GM19438 (cell line): Measurements from ENCODE around the gene PRDM16.
"Not testable (repeated sequence)": the region's sequence is repeated elsewhere in the genome, so short reads cannot be mapped to it uniquely, and the experiment has no call there.

Source experiments
- ATAC-seq: cut with Tn5 transposase; IDR thresholded peaks from one replicate; pipeline ENCODE4 v1.9.1; 2021; ENCODE audit warnings: low read depth; ENCODE audit not compliant: unreplicated experiment

Gene PRDM16

DNA sequence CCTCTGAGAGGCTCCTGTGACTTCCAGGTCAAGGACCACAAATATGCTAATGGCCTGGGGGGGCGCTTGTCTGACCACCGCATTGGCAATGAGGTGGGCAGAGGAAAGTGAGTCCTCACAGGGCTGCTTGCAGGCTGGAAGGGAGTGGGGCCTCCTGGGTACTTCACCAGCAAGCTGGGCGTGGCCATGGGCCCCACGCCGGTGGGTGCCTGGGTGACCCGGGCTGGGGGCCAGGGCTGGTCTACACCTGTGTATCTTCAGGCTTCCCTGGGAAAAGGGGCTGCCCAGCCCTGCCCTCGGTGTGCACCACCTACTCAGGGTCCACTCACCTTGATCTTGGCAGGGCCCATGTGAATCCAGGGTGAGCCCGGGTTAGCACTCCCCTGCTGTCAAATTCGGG lies 167.4 kb downstream of the PRDM16 start:
- ATAC-seq: no peak

- ATAC-seq: no peak
These were observed 168.0 kb downstream of the PRDM16 start for GRCh38 chr1:3236955-3237354.

DNA sequence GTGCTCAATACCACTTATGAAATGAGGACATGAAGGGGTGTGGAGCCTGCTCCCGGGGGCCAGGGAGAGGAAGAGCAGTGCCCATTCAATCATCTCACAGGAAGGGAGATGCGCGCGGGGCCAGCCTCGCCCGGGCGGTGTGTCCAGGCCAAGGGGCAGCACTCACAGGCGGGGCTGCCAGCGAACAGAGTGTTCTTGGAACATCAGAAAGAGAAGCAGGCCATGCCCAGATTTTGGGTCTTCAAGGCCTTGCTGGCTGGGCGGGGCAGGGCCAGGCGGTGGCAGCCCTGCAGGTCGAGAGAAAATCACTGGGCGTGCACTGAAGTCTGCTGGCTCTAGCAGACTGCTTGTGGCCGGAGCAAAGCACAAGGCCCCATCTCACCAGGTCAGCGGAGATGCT lies 168.6 kb downstream of the PRDM16 start:
- no peak for ATAC-seq

DNA sequence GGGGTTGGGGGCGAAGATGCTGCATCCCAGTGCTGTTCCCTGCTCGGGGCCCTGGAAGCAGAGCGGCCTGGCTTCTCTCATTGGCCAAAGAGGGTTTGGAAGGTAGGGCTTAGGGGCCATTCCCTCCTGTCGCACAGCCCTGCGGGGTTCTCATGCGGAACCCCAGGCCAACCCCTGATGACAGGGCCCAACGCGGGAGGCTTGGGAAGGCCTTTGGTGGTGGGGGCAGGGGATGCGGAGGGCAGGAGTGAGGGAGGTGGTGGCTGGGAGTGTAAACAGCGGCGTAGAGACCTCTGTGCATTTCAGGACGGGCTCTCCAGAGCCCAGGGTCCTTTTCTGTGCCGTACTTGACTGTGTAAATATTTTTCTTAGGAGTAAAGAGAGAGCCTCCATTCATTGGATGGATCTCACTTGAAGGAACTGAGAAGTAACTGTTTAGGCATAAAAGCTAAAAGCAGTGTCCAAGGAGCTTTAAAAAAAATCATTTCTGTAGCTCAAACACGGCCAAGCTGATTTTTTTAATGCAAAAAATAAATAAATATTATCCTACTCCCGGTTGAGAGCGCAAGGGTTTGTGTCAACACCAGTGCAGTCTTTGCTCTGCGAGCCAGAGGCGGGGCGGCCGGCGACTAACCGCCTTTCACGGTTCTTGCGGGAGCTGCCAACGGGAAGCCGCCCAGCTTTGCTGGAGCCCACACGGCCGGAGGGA lies 169.1 kb downstream of the PRDM16 start:
- no peak for ATAC-seq

- ATAC-seq: no peak
These were observed 169.8 kb downstream of the PRDM16 start for GRCh38 chr1:3238703-3239278.

GRCh38 chr1:3239991-3240390 lies 171.0 kb downstream of the PRDM16 start:
- not testable (repeated sequence) for ATAC-seq

GRCh38 chr1:3240524-3241235 lies 171.7 kb downstream of the PRDM16 start:
- ATAC-seq: no peak

- no peak for ATAC-seq
These were observed 172.2 kb downstream of the PRDM16 start for GRCh38 chr1:3241236-3241550.

- no peak for ATAC-seq
These were observed 172.8 kb downstream of the PRDM16 start for GRCh38 chr1:3241673-3242407.

GRCh38 chr1:3242408-3243260 lies 173.6 kb downstream of the PRDM16 start:
- no peak for ATAC-seq

- ATAC-seq: no peak
These were observed 174.3 kb downstream of the PRDM16 start for GRCh38 chr1:3243304-3243703.

DNA sequence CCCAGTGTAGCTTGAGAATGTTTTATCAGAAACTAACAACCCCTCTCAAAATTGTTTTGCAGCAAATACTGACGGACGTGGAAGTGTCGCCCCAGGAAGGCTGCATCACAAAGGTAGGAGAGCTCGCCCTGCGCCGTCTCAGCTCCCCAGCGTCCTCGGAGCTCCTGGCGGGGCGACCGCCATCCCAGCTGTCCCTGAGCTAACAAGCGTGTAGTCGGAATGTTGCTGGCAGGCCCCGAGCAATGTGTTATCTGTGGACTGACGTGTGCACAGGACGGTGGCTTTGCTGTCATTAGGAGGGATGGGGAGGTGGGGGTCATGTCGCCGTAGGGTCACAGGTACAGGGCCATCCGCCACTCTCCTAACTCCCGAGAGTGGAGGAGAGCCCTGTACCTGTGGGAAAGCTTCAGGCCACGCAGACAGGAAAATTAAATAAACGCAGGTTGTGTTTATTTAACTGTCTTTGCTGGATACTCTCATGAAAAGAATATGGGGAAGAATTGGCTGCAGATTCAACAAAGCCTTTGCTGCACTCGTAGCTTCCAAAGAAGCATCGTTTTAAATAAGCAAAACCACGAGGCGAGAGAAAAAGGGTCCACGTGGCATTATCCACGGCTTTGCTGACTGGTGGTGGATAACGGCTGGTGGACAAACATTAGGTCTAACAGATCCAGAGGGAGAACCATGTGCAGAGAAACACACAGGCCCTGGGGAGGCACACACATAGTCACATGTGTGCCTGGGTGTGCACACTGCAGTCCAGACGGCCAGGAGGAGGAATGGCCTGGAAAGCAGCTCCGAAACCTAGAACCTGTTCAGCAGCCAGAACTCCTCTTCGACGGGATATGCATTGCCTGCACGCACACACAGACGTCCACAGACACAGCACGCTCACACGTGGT lies 175.3 kb downstream of the PRDM16 start:
- ATAC-seq: no peak

DNA sequence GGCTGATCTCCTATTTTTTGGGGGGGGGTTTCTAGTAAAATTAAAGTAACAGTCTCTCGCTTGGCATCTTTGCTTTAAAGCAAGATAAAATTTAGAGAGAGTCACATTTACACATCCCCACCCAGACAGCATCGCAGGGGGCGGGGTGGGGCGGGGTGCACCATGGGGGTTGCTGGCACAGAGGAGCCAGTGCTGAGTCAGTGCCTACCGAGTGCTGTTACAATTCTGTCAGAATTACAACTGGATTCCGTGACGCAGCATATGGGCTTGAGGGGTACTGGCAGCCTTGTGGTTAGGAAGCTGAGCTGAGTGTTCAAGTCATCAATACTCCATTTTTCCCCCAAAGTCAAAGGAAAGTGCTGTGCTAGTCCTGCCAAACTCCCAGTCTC lies 175.9 kb downstream of the PRDM16 start:
- ATAC-seq: no peak

DNA sequence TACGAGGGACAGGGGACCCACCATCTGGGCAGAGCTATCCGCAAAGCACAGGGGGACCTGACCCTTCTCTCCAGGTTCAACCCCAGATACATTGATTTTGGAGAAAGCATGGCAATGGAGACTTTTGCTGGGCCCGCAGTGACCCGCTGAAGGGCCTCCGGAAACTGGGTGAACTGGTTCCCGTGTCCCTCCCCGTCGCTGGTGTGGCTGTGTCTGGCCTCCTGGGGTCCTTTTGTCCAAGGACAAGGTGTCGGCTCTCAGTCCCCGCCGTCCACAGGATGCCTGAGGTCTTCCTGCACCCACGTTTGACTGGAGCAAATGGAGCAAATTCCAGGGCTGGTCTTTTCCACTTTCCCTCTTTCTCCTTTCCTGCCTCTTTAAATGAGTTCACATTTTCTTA lies 176.3 kb downstream of the PRDM16 start:
- no peak for ATAC-seq

DNA sequence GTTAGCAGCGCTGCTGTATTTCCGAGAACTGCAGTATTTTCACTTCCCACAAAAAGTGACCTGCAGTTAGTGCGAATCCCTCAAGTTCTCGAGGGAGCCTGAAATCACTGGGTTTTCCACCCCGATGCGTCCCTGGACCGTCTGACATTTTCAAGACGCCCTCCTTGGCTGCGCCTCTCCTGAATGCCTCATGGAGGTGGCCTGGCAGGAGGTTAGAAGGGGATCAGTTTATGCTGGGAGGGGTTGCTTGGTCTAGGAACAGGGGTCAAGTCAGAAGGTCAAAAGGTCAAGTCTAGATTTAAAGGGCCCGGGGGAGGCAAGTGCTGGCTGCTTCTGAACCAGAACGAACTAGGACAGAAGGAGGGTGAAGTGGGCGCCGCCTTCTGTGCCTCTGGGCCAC lies 176.8 kb downstream of the PRDM16 start:
- ATAC-seq: no peak

- ATAC-seq: no peak
These were observed 177.2 kb downstream of the PRDM16 start for GRCh38 chr1:3246251-3246650.

GRCh38 chr1:3247521-3248121 lies 178.6 kb downstream of the PRDM16 start:
- no peak for ATAC-seq

DNA sequence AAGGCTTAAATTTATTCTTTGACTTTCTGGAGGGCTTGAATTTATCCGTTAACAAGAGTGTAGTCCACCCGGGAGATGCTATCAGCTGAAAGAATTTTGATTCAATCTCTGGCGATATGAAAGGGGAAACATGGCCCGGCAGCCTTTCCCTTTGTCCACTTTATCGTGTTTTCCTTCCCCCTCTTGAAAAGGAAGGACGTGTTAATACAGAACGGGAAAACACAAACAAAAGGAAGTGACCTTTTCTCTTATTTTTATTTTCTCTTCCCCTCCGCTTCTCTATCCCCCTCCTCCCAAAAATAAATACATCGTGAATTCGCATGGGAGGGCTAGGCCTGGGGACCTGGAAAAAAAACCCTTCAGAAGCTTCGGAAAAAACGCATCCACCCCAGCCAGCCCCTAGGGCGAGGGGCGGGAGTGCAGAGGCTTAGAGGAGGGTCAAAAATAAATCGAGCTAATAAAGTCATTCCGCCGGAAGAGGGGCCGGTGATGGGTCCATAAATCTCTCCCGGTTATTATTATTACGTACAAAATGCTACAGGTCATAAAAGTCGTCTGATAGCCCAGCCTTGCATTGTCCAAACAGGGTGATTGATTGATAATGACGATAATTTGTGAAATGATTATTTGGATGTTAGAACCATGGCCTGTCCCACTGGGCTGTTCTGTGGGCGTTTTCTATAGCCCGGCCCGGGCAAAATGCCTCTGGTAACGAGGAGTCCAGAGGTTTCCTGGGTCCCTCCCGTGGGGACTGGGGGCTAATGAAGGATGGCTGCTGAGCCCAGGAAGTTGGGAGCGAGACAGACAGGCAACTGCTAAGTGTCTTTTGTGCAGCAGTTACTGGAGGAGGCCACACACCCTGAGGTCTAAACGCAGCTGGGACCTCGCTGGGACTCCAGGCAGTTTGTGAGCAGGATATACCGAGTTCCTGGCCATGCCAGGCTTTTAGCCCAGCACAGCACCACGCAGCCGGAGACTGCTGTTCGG lies 179.4 kb downstream of the PRDM16 start:
- no peak for ATAC-seq
